ENCODE measurements around the gene MAPK10. TPM values are rescaled to one million over a fixed set of nuclear protein-coding genes. Genes with fewer than 3 reads are reported as not detected.
"Not testable (repeated sequence)": the region's sequence is repeated elsewhere in the genome, so short reads cannot be mapped to it uniquely, and the experiment has no call there.

Gene MAPK10
- total RNA-seq, 2 donors from 2014 or later = 0.87 to 0.95 TPM

DNA sequence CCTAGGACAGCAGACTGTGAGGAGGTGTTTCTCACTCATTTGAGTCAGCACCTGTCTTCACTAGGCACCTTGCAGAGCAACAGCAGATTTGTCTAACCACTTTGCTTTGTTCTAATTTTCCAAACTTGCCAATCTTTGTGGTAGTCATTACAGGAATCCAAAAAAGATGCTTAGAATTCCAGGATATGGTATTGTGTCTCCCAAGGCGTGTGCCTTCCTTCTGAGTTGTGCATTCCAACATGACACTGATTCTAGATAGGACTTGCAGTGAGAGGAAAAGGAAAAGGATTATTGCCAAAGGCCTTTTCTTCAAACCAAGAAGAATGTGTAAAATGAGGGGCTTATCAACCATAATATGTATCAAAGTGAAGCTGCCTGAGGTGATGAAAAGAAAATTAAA, 126.2 kb downstream of the MAPK10 start:
- Mint-ChIP-seq H3K4me3 (no peak overlapping the region), H3K36me3 (ENCODE audit: low read depth) (no peaks in the 10 kb centered on the region), H3K4me1 (no peaks in the 10 kb centered on the region), H3K27ac (no peak overlapping the region), H3K27me3 (no peaks in the 10 kb centered on the region), H3K9me3 (peaks cover 10% of the 10 kb centered on the region)
- ATAC-seq (replicated peaks) = no peak

DNA sequence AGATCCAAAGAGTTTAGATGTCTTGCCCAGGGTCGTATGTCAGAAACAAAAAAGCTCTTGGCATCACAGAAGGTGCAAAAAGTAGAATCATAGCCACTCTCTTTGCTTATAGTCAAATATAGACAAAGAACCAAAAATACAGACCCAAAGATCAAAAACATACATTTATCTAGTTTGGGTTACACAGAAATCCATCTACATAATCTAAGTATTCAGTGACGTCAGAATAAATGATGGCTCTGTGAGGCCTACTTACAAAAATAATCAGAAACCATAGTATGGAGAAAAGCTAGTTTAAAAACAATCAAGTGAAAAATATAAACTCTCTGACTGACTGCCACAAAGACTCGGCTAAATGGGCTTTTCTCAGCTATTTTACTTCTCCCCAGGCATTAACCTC, 126.8 kb downstream of the MAPK10 start:
- no peak overlapping the region for H3K27ac Mint-ChIP-seq
- H3K4me1 Mint-ChIP-seq = no peaks in the 10 kb centered on the region
- no peak for ATAC-seq (replicated peaks)
- no peak overlapping the region for H3K4me3 Mint-ChIP-seq
- no peaks in the 10 kb centered on the region for H3K27me3 Mint-ChIP-seq
- H3K36me3 Mint-ChIP-seq (ENCODE audit: low read depth) = no peaks in the 10 kb centered on the region
- H3K9me3 Mint-ChIP-seq = peaks cover 6% of the 10 kb centered on the region

DNA sequence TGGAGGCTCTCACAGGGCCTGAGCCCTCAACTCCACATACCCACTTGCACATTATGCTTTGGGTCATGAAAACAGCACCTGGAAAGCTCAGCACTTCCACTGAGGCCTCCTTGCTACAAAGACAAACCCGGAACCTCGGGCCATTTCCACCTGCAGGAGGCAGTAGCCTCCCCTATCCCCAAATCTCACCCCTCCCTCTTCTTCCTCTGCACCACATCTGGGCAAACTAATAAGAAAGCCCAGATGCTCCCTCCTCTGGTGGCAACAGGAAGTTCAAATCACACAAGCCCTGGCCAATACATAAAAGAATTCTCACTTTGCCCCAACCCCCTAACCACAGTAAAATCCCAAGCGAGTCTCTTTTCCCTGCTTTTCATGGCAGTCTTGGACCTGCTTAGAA, 136.4 kb downstream of the MAPK10 start:
- H3K27me3 Mint-ChIP-seq = no peaks in the 10 kb centered on the region
- no peak overlapping the region for H3K27ac Mint-ChIP-seq
- no peaks in the 10 kb centered on the region for H3K4me1 Mint-ChIP-seq
- H3K4me3 Mint-ChIP-seq = no peak overlapping the region
- H3K9me3 Mint-ChIP-seq = no peaks in the 10 kb centered on the region
- H3K36me3 Mint-ChIP-seq (ENCODE audit: low read depth) = no peaks in the 10 kb centered on the region
- no peak for ATAC-seq (replicated peaks)

DNA sequence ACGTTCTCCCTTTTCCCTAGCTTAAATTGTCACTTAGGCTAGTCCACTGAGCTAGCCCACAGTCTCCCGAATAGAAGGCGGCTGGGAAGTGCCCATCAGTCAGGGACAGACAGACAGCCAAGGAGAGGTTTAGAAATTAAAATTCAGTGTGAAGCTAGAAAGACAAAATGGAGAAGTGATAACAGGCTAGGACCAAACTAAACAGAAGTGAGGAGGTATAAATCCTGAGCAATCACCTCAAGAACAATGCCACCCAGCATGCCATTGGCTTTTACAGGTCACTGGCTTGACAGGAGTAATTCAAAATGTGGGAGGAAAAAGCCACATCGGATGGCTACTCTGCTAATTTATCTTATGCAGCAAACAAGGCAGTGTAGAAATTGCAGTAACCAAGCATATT, 138.9 kb downstream of the MAPK10 start:
- Mint-ChIP-seq H3K36me3 (ENCODE audit: low read depth) (no peaks in the 10 kb centered on the region), H3K4me3 (no peak overlapping the region), H3K9me3 (no peaks in the 10 kb centered on the region), H3K27me3 (no peaks in the 10 kb centered on the region), H3K27ac (no peak overlapping the region), H3K4me1 (no peaks in the 10 kb centered on the region)
- no peak for ATAC-seq (replicated peaks)

DNA sequence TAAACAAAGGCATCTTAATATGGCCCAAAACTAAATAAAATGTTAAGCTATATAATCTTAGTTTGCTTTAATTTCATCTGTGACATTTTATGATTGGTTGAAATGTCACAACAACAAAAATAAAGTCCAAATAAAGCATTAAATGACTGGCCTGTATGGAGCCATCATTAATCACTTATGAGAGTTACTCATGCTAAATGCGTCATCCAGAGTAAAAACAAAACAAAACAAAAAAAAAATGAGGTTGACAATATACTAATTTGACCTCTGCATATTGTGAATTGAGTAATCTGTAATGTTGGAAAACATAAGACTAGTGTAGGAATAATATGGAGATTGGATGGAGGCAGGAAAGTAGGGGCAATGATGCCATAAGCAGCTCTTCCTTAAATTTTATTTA, 139.7 kb downstream of the MAPK10 start:
- Mint-ChIP-seq H3K4me3 (no peak overlapping the region), H3K4me1 (no peaks in the 10 kb centered on the region), H3K27me3 (no peaks in the 10 kb centered on the region), H3K9me3 (peaks cover 2% of the 10 kb centered on the region), H3K36me3 (ENCODE audit: low read depth) (no peaks in the 10 kb centered on the region), H3K27ac (no peak overlapping the region)
- ATAC-seq (replicated peaks) = no peak

DNA sequence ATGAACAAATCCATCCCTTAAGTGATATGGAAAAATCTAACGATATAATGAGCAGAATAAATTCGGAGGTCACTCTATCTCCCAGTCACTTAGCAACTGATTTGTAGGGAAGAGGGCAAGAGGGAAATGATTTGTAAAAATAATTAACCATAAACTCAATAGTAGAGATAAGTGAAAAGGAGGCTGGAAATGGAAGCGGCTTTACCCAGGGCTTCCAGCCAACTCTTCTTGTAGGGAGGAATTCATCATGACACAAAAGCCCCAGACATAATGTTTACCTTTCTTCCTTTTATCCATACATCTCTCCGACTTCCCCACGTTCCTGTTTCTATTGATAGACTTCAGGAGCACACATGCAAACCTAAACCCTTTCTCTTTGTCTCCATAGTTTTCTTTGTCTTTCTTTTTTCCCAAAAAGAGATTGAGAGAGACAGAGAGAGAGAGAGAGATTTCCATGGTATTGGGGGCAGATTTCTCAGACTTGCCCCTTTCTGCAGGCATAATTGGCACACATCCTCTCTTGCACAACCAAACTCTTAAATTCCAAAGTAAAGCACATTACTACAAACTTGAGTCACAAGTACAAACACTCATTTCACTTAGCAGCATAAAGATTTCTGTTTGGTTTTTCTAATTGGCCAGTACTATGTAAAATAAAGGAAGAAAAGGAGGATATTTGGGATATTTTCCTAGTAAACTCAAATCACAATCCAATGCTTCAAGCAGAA, 140.9 kb downstream of the MAPK10 start:
- H3K27me3 Mint-ChIP-seq = no peaks in the 10 kb centered on the region
- no peak overlapping the region for H3K4me3 Mint-ChIP-seq
- no peak for ATAC-seq (replicated peaks)
- no peaks in the 10 kb centered on the region for H3K4me1 Mint-ChIP-seq
- H3K27ac Mint-ChIP-seq = no peak overlapping the region
- H3K36me3 Mint-ChIP-seq (ENCODE audit: low read depth) = no peaks in the 10 kb centered on the region
- H3K9me3 Mint-ChIP-seq = peaks cover 8% of the 10 kb centered on the region

DNA sequence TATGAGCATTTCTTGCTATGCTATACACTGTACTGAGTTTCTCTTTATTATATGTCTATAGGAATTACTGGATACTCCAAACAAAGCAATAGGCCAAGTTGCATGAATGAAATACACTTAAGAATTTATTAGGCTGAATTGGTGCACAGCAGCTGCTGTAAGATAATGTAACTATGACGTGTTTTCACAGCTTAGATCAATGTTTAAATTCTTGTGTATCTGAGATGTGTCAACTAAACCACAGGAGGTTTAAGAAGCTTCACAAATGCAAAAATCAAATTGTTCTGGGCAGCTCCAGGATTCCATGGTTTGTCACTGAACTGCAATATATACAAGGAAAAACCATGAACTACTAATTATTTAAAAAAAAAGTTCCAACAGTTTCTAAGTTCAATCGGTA, 156.7 kb downstream of the MAPK10 start:
- Mint-ChIP-seq H3K27ac (no peak overlapping the region), H3K9me3 (peaks cover 8% of the 10 kb centered on the region), H3K4me1 (no peaks in the 10 kb centered on the region), H3K27me3 (no peaks in the 10 kb centered on the region), H3K4me3 (no peak overlapping the region), H3K36me3 (ENCODE audit: low read depth) (no peaks in the 10 kb centered on the region)
- no peak for ATAC-seq (replicated peaks)

DNA sequence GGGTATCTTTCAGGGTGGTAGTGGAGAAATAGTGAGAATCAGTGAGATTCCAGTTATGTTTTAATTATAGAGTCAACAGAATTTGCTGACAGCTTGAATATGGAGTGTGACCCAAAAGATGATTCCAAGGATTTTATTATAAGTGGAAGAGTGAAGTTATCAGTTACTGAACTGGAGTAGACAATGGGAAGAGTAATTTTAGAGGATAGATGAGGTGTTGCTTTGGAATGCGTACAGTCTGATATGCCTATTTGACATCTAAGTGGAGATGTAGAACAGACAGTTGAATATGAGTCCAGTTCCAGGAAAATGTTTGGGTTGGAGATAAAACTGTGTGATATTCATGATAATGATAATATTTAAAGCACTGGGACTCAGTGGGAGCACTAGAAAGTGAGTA, 174.2 kb downstream of the MAPK10 start:
- no peak for ATAC-seq (replicated peaks)
- Mint-ChIP-seq H3K9me3 (peaks cover 17% of the 10 kb centered on the region), H3K36me3 (ENCODE audit: low read depth) (no peaks in the 10 kb centered on the region), H3K4me3 (no peak overlapping the region), H3K4me1 (no peaks in the 10 kb centered on the region), H3K27ac (no peak overlapping the region), H3K27me3 (no peaks in the 10 kb centered on the region)

DNA sequence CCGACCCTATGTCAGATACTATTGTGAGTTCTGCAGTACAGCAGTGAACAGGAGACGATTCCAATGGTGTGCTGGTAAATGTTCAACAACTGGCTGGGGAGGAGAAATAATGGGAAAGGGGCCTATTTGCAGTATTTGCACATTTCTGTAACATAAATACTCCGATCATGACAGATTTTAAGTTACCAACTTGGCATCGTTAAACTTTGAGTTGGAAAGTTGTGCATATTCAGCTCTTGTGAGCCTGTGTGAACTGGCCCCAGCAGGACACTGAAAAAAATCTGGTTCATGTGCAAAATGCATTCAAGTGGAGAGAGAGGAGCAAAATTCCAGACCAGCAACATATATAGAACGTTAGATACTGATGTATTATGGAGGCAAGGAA, 175.0 kb downstream of the MAPK10 start:
- Mint-ChIP-seq H3K4me3 (no peak overlapping the region), H3K27ac (no peak overlapping the region), H3K27me3 (no peaks in the 10 kb centered on the region), H3K36me3 (ENCODE audit: low read depth) (no peaks in the 10 kb centered on the region), H3K9me3 (peaks cover 16% of the 10 kb centered on the region), H3K4me1 (no peaks in the 10 kb centered on the region)
- no peak for ATAC-seq (replicated peaks)

DNA sequence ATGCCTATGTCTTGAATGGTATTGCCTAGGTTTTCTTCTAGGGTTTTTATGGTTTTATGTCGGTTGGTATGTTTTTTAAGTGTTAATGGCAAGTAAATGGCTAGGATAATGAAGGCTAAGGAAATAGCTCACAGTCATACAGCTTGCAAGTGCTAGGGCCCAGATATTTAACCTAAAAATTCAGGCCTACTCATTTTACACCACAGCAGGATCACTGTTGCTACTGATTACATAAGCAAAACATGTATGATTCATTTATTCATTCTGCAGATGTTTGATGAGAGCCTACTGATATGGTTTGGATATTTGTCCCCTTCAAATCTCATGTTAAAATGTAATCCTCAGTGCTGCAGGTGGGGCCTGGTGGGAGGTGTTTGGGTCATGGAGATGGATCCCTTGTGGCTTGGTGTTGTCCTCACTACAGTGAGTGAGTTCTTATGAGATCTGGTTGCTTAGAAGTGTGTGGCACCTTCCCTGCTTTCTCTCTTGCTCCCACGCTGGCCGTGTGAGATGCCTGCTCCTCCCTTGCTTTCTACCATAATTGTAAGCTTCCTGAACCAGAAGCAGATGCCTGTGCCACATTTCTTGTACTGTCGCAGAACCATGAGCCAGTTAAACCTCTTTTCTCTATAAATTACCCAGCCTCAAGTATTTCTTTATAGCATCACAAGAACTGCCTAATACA, 175.5 kb downstream of the MAPK10 start:
- no peaks in the 10 kb centered on the region for H3K27me3 Mint-ChIP-seq
- no peak for ATAC-seq (replicated peaks)
- H3K27ac Mint-ChIP-seq = no peak overlapping the region
- no peak overlapping the region for H3K4me3 Mint-ChIP-seq
- H3K9me3 Mint-ChIP-seq = peaks cover 16% of the 10 kb centered on the region
- no peaks in the 10 kb centered on the region for H3K4me1 Mint-ChIP-seq
- no peaks in the 10 kb centered on the region for H3K36me3 Mint-ChIP-seq (ENCODE audit: low read depth)

DNA sequence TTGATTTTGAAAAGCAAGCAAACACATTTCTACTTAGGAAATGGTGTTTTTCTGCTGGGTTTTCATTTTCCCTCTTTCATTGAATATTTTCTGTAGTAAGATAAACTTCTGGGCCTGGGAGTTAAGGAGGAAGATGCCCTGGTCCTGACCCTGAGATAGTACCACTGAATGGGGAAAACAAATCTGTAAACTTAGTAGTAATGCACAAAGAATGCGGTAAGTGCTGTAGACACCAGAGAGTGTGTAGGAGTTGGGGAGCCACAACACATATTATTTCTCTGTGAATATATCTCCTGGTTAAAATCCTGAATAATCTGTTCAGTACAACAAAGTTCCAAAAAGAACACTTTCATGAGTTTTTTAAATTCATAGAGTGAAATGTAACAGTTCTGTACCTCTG, 178.3 kb downstream of the MAPK10 start:
- H3K27me3 Mint-ChIP-seq = no peaks in the 10 kb centered on the region
- peaks cover 14% of the 10 kb centered on the region for H3K9me3 Mint-ChIP-seq
- H3K4me1 Mint-ChIP-seq = no peaks in the 10 kb centered on the region
- no peaks in the 10 kb centered on the region for H3K36me3 Mint-ChIP-seq (ENCODE audit: low read depth)
- no peak for ATAC-seq (replicated peaks)
- no peak overlapping the region for H3K27ac Mint-ChIP-seq
- H3K4me3 Mint-ChIP-seq = no peak overlapping the region

DNA sequence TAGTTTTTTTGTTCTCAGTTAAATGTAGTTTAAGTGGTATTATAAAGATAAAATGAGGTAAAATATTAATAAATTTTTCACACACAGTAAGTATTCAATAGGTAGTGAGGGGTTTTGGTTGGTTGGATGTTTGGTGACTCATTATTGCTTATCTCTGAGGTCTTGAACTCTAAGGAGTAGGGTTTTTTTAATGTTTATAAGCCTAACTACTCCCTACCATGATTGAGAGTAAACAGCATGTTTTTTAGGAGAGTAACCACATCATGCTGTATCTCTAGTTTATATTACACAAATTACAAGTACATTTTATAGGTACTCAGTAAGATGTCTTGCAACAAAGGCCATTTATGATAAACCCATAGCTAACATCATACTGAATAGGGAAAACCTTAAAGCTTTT, 181.6 kb downstream of the MAPK10 start:
- ATAC-seq (replicated peaks) = no peak
- Mint-ChIP-seq H3K36me3 (ENCODE audit: low read depth) (no peaks in the 10 kb centered on the region), H3K4me1 (no peaks in the 10 kb centered on the region), H3K4me3 (no peak overlapping the region), H3K27ac (no peak overlapping the region), H3K9me3 (peaks cover 13% of the 10 kb centered on the region), H3K27me3 (no peaks in the 10 kb centered on the region)

DNA sequence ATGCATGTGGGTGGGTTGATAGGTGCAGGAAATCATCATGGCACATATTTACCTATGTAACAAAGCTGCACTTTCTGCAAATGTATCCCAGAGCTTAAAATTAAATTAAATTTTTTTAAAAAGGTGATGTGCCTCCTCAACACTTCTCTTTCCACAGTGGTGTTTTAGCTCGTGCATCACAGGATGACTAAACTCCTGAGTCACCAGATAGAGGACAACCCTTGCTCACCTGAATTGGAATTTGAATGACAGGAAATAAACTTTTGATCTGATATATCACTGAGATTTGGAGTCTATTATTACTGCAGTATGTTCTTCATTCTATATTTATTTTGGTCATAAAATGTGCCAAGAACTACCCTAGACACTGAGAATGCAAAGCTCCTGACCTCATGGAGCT, 185.3 kb downstream of the MAPK10 start:
- Mint-ChIP-seq H3K27me3 (no peaks in the 10 kb centered on the region), H3K36me3 (ENCODE audit: low read depth) (no peaks in the 10 kb centered on the region), H3K4me1 (no peaks in the 10 kb centered on the region), H3K4me3 (no peak overlapping the region), H3K9me3 (peaks cover 10% of the 10 kb centered on the region), H3K27ac (no peak overlapping the region)
- ATAC-seq (replicated peaks) = no peak

DNA sequence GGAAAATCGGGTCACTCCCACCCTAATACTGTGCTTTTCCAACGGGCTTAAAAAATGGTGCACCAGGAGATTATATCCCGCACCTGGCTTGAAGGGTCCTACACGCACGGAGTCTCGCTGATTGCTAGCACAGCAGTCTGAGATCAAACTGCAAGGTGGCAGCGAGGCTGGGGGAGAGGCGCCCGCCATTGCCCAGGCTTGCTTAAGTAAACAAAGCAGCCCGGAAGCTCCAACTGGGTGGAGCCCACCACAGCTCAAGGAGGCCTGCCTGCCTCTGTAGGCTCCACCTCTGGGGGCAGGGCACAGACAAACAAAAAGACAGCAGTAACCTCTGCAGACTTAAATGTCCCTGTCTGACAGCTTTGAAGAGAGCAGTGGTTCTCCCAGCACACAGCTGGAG, 191.5 kb downstream of the MAPK10 start:
- not testable (repeated sequence) for H3K36me3 Mint-ChIP-seq (ENCODE audit: low read depth); H3K4me1 Mint-ChIP-seq; H3K27me3 Mint-ChIP-seq; H3K27ac Mint-ChIP-seq; H3K4me3 Mint-ChIP-seq; H3K9me3 Mint-ChIP-seq; ATAC-seq (replicated peaks)

DNA sequence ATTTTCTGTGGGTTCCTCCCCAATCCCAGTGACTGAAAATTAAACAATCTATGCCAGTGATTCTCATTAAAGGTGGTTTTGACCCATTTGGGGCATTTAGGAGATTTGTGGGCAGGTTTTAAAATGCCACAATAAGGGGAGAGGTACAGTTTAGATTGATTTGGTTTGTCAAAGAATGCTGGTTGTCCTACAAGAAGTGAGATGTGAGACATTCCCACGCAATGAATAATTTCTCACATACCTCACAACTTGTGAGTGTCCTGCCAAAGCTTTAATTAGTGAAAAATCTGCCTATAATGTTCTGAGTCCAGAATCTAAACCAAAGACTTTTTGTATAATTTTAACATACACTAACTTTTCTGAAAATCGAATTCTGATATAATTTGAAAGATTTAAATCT, 199.4 kb downstream of the MAPK10 start:
- no peak overlapping the region for H3K27ac Mint-ChIP-seq
- ATAC-seq (replicated peaks) = no peak
- H3K27me3 Mint-ChIP-seq = no peaks in the 10 kb centered on the region
- no peak overlapping the region for H3K4me3 Mint-ChIP-seq
- H3K4me1 Mint-ChIP-seq = no peaks in the 10 kb centered on the region
- no peaks in the 10 kb centered on the region for H3K9me3 Mint-ChIP-seq
- no peaks in the 10 kb centered on the region for H3K36me3 Mint-ChIP-seq (ENCODE audit: low read depth)

All from activated T-helper 17 cell treated with anti-CD3 and anti-CD28 coated beads, Interleukin-2, amount 50 U/mL, for 72 hours (primary cell).